HCT116 (cell line): ENCODE results near the gene RAB5IF.

Experiments
- ZFX ChIP-seq: fragments of 450-650 bp; IDR thresholded peaks from 2 replicates; pipeline ENCODE4 v1.6.1; 2017
- TF ChIP-seq, protein P1 (sequence below): IDR thresholded peaks from 2 replicates; pipeline ENCODE4 v1.6.1; 2012; ENCODE audit warnings: low read depth

DNA sequence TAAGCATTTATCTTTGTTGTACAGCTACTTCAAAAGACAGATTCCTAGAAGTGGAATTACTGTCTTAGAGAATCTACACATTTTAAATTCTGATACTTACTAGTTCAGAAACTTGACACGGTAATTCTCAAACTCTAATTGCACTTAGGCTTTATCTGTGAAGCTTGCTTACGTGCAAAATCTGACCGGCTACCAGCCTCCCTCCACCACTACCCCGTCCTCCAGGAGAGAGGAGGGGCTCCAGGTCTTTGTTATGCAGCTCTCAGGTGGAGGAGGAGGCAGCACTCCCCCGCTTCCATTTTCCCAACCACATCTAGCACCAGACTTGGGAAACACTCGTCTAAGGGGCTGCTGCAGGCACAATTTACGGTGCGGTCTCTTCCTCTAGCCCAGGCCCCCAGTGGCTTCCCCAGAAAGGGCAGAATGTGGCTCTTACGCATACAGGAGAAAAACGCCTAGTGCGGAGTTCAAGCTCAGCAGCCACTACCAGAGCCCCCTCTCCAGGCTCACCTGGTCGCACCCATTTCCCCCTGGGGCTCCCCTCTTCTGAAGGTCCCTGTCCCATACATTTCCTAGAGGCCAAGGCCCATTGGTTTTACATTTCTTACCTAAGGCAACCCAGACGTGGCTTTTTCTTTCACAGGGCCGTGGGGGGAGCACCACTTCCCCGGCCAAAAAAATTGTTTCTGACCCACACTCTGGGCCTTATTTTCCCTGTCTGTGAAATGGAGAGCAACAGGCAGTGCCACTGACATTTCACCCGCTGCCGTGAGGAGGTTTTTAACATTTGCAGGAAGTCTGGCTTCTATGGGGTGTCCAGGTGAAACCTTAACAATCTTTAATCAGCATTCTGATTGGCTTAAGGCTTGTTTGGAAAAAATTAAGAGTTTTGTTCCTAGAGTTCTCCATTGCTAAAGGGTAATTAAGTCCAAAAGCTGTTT, 33.7 kb upstream of the RAB5IF start:
- TF ChIP-seq, protein P1, sequence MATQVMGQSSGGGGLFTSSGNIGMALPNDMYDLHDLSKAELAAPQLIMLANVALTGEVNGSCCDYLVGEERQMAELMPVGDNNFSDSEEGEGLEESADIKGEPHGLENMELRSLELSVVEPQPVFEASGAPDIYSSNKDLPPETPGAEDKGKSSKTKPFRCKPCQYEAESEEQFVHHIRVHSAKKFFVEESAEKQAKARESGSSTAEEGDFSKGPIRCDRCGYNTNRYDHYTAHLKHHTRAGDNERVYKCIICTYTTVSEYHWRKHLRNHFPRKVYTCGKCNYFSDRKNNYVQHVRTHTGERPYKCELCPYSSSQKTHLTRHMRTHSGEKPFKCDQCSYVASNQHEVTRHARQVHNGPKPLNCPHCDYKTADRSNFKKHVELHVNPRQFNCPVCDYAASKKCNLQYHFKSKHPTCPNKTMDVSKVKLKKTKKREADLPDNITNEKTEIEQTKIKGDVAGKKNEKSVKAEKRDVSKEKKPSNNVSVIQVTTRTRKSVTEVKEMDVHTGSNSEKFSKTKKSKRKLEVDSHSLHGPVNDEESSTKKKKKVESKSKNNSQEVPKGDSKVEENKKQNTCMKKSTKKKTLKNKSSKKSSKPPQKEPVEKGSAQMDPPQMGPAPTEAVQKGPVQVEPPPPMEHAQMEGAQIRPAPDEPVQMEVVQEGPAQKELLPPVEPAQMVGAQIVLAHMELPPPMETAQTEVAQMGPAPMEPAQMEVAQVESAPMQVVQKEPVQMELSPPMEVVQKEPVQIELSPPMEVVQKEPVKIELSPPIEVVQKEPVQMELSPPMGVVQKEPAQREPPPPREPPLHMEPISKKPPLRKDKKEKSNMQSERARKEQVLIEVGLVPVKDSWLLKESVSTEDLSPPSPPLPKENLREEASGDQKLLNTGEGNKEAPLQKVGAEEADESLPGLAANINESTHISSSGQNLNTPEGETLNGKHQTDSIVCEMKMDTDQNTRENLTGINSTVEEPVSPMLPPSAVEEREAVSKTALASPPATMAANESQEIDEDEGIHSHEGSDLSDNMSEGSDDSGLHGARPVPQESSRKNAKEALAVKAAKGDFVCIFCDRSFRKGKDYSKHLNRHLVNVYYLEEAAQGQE = no peak
- TF ChIP-seq ZFX = no peak
